ENCODE data around the gene SULT2A1.
"Not testable (repeated sequence)": the region's sequence is repeated elsewhere in the genome, so short reads cannot be mapped to it uniquely, and the experiment has no call there.

The SULT2A1 gene

GRCh38 chr19:47860602-47861297 is 25.4 kb downstream of the SULT2A1 start:
- DNase-seq (ENCODE audit: low read depth in 4 of 4, low spot score in 1 of 4) = no peak

- DNase-seq (ENCODE audit: low read depth in 4 of 4, low spot score in 1 of 4) = not testable (repeated sequence)
Observed at GRCh38 chr19:47859838-47860237, 26.3 kb downstream of the SULT2A1 start.

GRCh38 chr19:47858646-47859285 is 27.3 kb downstream of the SULT2A1 start, which contains the start of gene TPRX2:
Gene TPRX2 (plus strand): TSS chr19:47859235. CDS start chr19:47859247, 12 bp downstream.
- DNase-seq (ENCODE audit: low read depth in 4 of 4, low spot score in 1 of 4) = not testable (repeated sequence)

- not testable (repeated sequence) for DNase-seq (ENCODE audit: low read depth in 4 of 4, low spot score in 1 of 4)
Observed at GRCh38 chr19:47858231-47858630, 27.9 kb downstream of the SULT2A1 start.

- DNase-seq (ENCODE audit: low read depth in 4 of 4, low spot score in 1 of 4) = no peak
Observed at GRCh38 chr19:47854459-47854858, 31.7 kb downstream of the SULT2A1 start.

- DNase-seq (ENCODE audit: low read depth in 4 of 4, low spot score in 1 of 4) = no peak
Observed at GRCh38 chr19:47853003-47853402, 33.1 kb downstream of the SULT2A1 start.

- DNase-seq (ENCODE audit: low read depth in 4 of 4, low spot score in 1 of 4) = peak in 1 of 4 experiments; percentile 15
Observed at GRCh38 chr19:47848823-47849473, 37.2 kb downstream of the SULT2A1 start.

- DNase-seq (ENCODE audit: low read depth in 4 of 4, low spot score in 1 of 4) = no peak
Observed at GRCh38 chr19:47848425-47848822, 37.7 kb downstream of the SULT2A1 start.

GRCh38 chr19:47842941-47843340 is 43.2 kb downstream of the SULT2A1 start:
- no peak for DNase-seq (ENCODE audit: low read depth in 4 of 4, low spot score in 1 of 4)

GRCh38 chr19:47839913-47840312 is 46.2 kb downstream of the SULT2A1 start:
- DNase-seq (ENCODE audit: low read depth in 4 of 4, low spot score in 1 of 4) = no peak

GRCh38 chr19:47839411-47839810 is 46.7 kb downstream of the SULT2A1 start:
- DNase-seq (ENCODE audit: low read depth in 4 of 4, low spot score in 1 of 4) = no peak

GRCh38 chr19:47836038-47836437 is 50.1 kb downstream of the SULT2A1 start:
- no peak for DNase-seq (ENCODE audit: low read depth in 4 of 4, low spot score in 1 of 4)

- no peak for DNase-seq (ENCODE audit: low read depth in 4 of 4, low spot score in 1 of 4)
Observed at GRCh38 chr19:47832723-47833122, 53.4 kb downstream of the SULT2A1 start.

GRCh38 chr19:47826800-47827199 is 59.3 kb downstream of the SULT2A1 start:
- DNase-seq (ENCODE audit: low read depth in 4 of 4, low spot score in 1 of 4) = no peak

GRCh38 chr19:47824396-47824795 is 61.7 kb downstream of the SULT2A1 start:
- no peak for DNase-seq (ENCODE audit: low read depth in 4 of 4, low spot score in 1 of 4)

- no peak for DNase-seq (ENCODE audit: low read depth in 4 of 4, low spot score in 1 of 4)
Observed at GRCh38 chr19:47821460-47822020, 64.6 kb downstream of the SULT2A1 start, which contains the start of gene CRX. Gene CRX (plus strand): TSS chr19:47821937. CDS start chr19:47834444, 12,507 bp downstream.
